ENCODE results near the gene MYO5A.

The MYO5A gene

GRCh38 chr15:52532427-52532826 is 3.7 kb upstream of the MYO5A start:
- TF ChIP-seq CTCF (IDR thresholded peaks at IDR 0.05; ENCODE audit: low read depth, low read length) = no peak
- no peak for DNase-seq (ENCODE audit: extremely low read depth, low read depth)

- no peak for TF ChIP-seq CTCF (IDR thresholded peaks at IDR 0.05; ENCODE audit: low read depth, low read length)
- DNase-seq (ENCODE audit: extremely low read depth, low read depth) = no peak
These were observed 1.3 kb upstream of the MYO5A start for GRCh38 chr15:52529940-52530339.

- no peak for TF ChIP-seq CTCF (IDR thresholded peaks at IDR 0.05; ENCODE audit: low read depth, low read length)
- DNase-seq (ENCODE audit: extremely low read depth, low read depth) = no peak
These were observed 753 bp upstream of the MYO5A start for GRCh38 chr15:52529341-52529924.

- no peak for TF ChIP-seq CTCF (IDR thresholded peaks at IDR 0.05; ENCODE audit: low read depth, low read length)
- no peak for DNase-seq (ENCODE audit: extremely low read depth, low read depth)
These were observed 643 bp downstream of the MYO5A start for GRCh38 chr15:52527911-52528563.

GRCh38 chr15:52527196-52527910 is 1.3 kb downstream of the MYO5A start:
- no peak for TF ChIP-seq CTCF (IDR thresholded peaks at IDR 0.05; ENCODE audit: low read depth, low read length)

GRCh38 chr15:52524223-52525136 is 4.2 kb downstream of the MYO5A start:
- DNase-seq (ENCODE audit: extremely low read depth, low read depth) = no peak
- no peak for TF ChIP-seq CTCF (IDR thresholded peaks at IDR 0.05; ENCODE audit: low read depth, low read length)

More at GRCh38 chr15:52527196-52527910, 1.3 kb downstream of the MYO5A start:
- no peak for DNase-seq (ENCODE audit: extremely low read depth, low read depth)
